Measurements from ENCODE around the gene ANAPC1. TPM values are rescaled to one million over a fixed set of nuclear protein-coding genes. Genes with fewer than 3 reads are reported as not detected.

ANAPC1 gene
- total RNA-seq, 1 experiment from 2014 or later = 94.4 TPM

DNA sequence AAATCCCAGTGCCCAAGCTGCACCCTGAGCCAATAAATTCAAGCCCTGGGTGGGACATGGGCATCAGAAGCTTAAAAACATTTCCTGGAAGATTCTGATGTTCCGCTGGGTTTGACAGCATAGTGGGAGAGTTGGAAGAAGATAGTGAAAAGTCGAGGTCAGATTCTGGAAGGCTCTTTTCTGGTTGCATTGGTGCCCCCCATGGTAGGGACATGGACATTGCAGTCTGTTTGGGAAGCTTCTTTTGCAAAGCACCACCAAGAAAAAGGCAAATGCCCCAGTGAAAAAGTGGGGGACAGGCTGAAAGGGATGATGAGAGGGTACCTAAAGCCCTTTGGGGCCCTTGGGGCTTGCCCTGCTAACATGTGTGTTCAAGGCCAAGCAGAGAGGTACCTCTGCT is 35.4 kb upstream of the ANAPC1 start:
- DNase-seq (no peak), ATAC-seq (no peak)
- ChIA-PET CTCF (no interaction called here), POLR2A (ENCODE audit: unreplicated experiment) (no interaction called here)
- Histone ChIP-seq H3K4me2 (ENCODE audit: low read length) (no peak overlapping the region), H3K4me3 (ENCODE audit: low read length) (no peak overlapping the region), H3K9me3 (ENCODE audit: low read length) (no peaks in the 10 kb centered on the region), H3K27me3 (ENCODE audit: low read length) (no peaks in the 10 kb centered on the region), H3K27ac (ENCODE audit: low read length) (no peak overlapping the region), H3K9ac (ENCODE audit: low read length) (no peak overlapping the region), H3K9me2 (replicated peaks; ENCODE audit: low read length) (no peaks in the 10 kb centered on the region), H3K36me3 (ENCODE audit: low read depth, low read length) (no peaks in the 10 kb centered on the region), H3K79me2 (ENCODE audit: low read length) (no peaks in the 10 kb centered on the region), H3K4me1 (ENCODE audit: insufficient read depth, low read length) (peaks cover 20% of the 10 kb centered on the region), H2AFZ (ENCODE audit: low read length) (no peak overlapping the region), H3F3A (ENCODE audit: low read length, unreplicated experiment) (no peaks in the 10 kb centered on the region), H4K20me1 (ENCODE audit: low read length) (no peaks in the 10 kb centered on the region)
- BruUV-seq (replicated peaks) = no TSS peak
- no peak for TF ChIP-seq EZH2phosphoT487 (IDR thresholded peaks at IDR 0.05; ENCODE audit: borderline replicate concordance, low read length)
- TF ChIP-seq EZH2 (IDR thresholded peaks at IDR 0.05; ENCODE audit: low read length, unreplicated experiment) = no peak
- TF ChIP-seq, protein P1, sequence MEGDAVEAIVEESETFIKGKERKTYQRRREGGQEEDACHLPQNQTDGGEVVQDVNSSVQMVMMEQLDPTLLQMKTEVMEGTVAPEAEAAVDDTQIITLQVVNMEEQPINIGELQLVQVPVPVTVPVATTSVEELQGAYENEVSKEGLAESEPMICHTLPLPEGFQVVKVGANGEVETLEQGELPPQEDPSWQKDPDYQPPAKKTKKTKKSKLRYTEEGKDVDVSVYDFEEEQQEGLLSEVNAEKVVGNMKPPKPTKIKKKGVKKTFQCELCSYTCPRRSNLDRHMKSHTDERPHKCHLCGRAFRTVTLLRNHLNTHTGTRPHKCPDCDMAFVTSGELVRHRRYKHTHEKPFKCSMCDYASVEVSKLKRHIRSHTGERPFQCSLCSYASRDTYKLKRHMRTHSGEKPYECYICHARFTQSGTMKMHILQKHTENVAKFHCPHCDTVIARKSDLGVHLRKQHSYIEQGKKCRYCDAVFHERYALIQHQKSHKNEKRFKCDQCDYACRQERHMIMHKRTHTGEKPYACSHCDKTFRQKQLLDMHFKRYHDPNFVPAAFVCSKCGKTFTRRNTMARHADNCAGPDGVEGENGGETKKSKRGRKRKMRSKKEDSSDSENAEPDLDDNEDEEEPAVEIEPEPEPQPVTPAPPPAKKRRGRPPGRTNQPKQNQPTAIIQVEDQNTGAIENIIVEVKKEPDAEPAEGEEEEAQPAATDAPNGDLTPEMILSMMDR (conservative IDR thresholded peaks at IDR 0.05; ENCODE audit: low read depth, low read length) = peak; percentile 35; the same call in 1 of the 2 replicates
- intact Hi-C loops (cut with micrococcal nuclease) = no loop called here

DNA sequence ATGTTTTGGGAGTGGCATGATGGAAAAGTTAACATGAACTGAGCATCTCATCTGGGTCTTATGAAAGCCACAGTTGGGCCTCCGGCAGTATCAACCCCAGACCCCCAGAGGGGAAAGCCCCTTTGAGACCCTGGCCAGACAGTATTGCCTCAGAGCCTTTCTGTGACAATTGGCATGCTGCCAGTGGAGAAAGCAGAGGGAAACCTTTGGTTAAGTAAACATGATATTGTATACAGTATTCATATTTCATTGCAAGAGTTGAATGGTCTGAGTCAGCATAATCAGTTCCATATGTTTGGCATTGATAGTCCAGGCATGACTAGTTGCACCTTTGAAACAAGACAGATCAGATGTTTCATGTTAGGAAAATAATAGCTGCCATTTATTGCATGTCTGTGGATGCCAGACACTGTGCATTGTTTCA is 34.4 kb upstream of the ANAPC1 start:
- no peaks in the 10 kb centered on the region for H3K79me2 ChIP-seq (ENCODE audit: low read length)

DNA sequence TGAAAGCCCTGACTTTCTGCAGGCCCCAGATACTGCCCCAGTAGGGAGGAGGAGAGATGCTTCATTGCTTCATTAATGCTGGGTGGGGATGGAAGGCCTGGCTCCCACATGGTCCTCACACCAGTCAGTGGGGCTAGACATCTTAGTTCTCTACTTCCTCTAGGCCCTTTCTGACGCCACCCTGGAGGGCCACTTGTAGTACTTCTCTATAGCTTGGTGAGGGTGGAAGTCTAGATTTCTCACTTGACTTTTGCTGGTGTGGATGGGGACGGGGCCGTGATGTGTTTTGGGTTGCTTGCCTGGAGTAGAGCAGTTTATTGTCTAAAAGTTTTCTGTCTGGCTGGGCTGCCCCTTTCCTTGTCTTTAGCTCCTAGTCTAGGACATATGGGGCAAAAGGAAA is 33.1 kb upstream of the ANAPC1 start:
- Histone ChIP-seq H3K79me2 (ENCODE audit: low read length) (no peaks in the 10 kb centered on the region), H4K20me1 (ENCODE audit: low read length) (no peaks in the 10 kb centered on the region), H3K27ac (ENCODE audit: low read length) (no peak overlapping the region), H3K36me3 (ENCODE audit: low read depth, low read length) (no peaks in the 10 kb centered on the region), H3K4me3 (ENCODE audit: low read length) (no peak overlapping the region), H3F3A (ENCODE audit: low read length, unreplicated experiment) (no peaks in the 10 kb centered on the region), H3K9me3 (ENCODE audit: low read length) (no peaks in the 10 kb centered on the region), H3K9me2 (replicated peaks; ENCODE audit: low read length) (no peaks in the 10 kb centered on the region), H3K4me2 (ENCODE audit: low read length) (no peak overlapping the region), H3K27me3 (ENCODE audit: low read length) (no peaks in the 10 kb centered on the region), H3K4me1 (ENCODE audit: insufficient read depth, low read length) (peaks cover 17% of the 10 kb centered on the region), H3K9ac (ENCODE audit: low read length) (no peak overlapping the region), H2AFZ (ENCODE audit: low read length) (no peak overlapping the region)
- no TSS peak for BruUV-seq (replicated peaks)
- TF ChIP-seq EZH2phosphoT487 (IDR thresholded peaks at IDR 0.05; ENCODE audit: borderline replicate concordance, low read length) = no peak
- no peak for TF ChIP-seq EZH2 (IDR thresholded peaks at IDR 0.05; ENCODE audit: low read length, unreplicated experiment)
- TF ChIP-seq, protein P1 (conservative IDR thresholded peaks at IDR 0.05; ENCODE audit: low read depth, low read length) = no peak
- ChIA-PET POLR2A (ENCODE audit: unreplicated experiment) (no interaction called here), CTCF (no interaction called here)
- intact Hi-C loops (cut with micrococcal nuclease) = no loop called here
- DNase-seq (no peak), ATAC-seq (no peak)

More for the DNA sequence above, 34.4 kb upstream of the ANAPC1 start:
- ATAC-seq = no peak
- TF ChIP-seq, protein P1 (conservative IDR thresholded peaks at IDR 0.05; ENCODE audit: low read depth, low read length) = no peak
- TF ChIP-seq EZH2phosphoT487 (IDR thresholded peaks at IDR 0.05; ENCODE audit: borderline replicate concordance, low read length) = no peak
- TF ChIP-seq EZH2 (IDR thresholded peaks at IDR 0.05; ENCODE audit: low read length, unreplicated experiment) = no peak
- no peaks in the 10 kb centered on the region for H3F3A ChIP-seq (ENCODE audit: low read length, unreplicated experiment)
- H2AFZ ChIP-seq (ENCODE audit: low read length) = no peak overlapping the region
- H3K27me3 ChIP-seq (ENCODE audit: low read length) = no peaks in the 10 kb centered on the region
- H4K20me1 ChIP-seq (ENCODE audit: low read length) = no peaks in the 10 kb centered on the region
- peak; percentile 51 for DNase-seq
- no peak overlapping the region for H3K4me3 ChIP-seq (ENCODE audit: low read length)
- no peaks in the 10 kb centered on the region for H3K36me3 ChIP-seq (ENCODE audit: low read depth, low read length)
- H3K4me1 ChIP-seq (ENCODE audit: insufficient read depth, low read length) = peaks cover 17% of the 10 kb centered on the region
- H3K9me3 ChIP-seq (ENCODE audit: low read length) = no peaks in the 10 kb centered on the region
- no peak overlapping the region for H3K4me2 ChIP-seq (ENCODE audit: low read length)
- intact Hi-C loops (cut with micrococcal nuclease) = no loop called here
- no peak overlapping the region for H3K9ac ChIP-seq (ENCODE audit: low read length)
- H3K27ac ChIP-seq (ENCODE audit: low read length) = no peak overlapping the region
- no peaks in the 10 kb centered on the region for H3K9me2 ChIP-seq (replicated peaks; ENCODE audit: low read length)
- ChIA-PET POLR2A (ENCODE audit: unreplicated experiment) (no interaction called here), CTCF (no interaction called here)
- BruUV-seq (replicated peaks) = no TSS peak
